Measurements from ENCODE around the gene STX12.
"Not testable (repeated sequence)": the region's sequence is repeated elsewhere in the genome, so short reads cannot be mapped to it uniquely, and the experiment has no call there.

- TF ChIP-seq, protein P1, sequence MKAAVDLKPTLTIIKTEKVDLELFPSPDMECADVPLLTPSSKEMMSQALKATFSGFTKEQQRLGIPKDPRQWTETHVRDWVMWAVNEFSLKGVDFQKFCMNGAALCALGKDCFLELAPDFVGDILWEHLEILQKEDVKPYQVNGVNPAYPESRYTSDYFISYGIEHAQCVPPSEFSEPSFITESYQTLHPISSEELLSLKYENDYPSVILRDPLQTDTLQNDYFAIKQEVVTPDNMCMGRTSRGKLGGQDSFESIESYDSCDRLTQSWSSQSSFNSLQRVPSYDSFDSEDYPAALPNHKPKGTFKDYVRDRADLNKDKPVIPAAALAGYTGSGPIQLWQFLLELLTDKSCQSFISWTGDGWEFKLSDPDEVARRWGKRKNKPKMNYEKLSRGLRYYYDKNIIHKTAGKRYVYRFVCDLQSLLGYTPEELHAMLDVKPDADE (IDR thresholded peaks at IDR 0.05) = not testable (repeated sequence)
- not testable (repeated sequence) for TF ChIP-seq CTCF (conservative IDR thresholded peaks at IDR 0.05; ENCODE audit: low read depth in 2 of 2); EZH2 (IDR thresholded peaks at IDR 0.05; ENCODE audit: low read depth, unreplicated experiment); POLR2AphosphoS5 (IDR thresholded peaks at IDR 0.05; ENCODE audit: low read depth)
- TF ChIP-seq, protein P2, sequence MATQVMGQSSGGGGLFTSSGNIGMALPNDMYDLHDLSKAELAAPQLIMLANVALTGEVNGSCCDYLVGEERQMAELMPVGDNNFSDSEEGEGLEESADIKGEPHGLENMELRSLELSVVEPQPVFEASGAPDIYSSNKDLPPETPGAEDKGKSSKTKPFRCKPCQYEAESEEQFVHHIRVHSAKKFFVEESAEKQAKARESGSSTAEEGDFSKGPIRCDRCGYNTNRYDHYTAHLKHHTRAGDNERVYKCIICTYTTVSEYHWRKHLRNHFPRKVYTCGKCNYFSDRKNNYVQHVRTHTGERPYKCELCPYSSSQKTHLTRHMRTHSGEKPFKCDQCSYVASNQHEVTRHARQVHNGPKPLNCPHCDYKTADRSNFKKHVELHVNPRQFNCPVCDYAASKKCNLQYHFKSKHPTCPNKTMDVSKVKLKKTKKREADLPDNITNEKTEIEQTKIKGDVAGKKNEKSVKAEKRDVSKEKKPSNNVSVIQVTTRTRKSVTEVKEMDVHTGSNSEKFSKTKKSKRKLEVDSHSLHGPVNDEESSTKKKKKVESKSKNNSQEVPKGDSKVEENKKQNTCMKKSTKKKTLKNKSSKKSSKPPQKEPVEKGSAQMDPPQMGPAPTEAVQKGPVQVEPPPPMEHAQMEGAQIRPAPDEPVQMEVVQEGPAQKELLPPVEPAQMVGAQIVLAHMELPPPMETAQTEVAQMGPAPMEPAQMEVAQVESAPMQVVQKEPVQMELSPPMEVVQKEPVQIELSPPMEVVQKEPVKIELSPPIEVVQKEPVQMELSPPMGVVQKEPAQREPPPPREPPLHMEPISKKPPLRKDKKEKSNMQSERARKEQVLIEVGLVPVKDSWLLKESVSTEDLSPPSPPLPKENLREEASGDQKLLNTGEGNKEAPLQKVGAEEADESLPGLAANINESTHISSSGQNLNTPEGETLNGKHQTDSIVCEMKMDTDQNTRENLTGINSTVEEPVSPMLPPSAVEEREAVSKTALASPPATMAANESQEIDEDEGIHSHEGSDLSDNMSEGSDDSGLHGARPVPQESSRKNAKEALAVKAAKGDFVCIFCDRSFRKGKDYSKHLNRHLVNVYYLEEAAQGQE (IDR thresholded peaks at IDR 0.05; ENCODE audit: unreplicated experiment) = not testable (repeated sequence)
These were observed 84.5 kb downstream of the STX12 start for GRCh38 chr1:27857552-27857951.

Measured in GM23338 (cell line).